GM21526 (cell line): ENCODE data around the gene FRMD6.

Experiments
- ATAC-seq: cut with Tn5 transposase; IDR thresholded peaks from one replicate; pipeline ENCODE4 v1.9.1; 2021; ENCODE audit warnings: moderate library complexity; ENCODE audit not compliant: unreplicated experiment, low FRiP score

Gene FRMD6

GRCh38 chr14:51651388-51652167 lies at the start of gene FRMD6:
Gene FRMD6 (plus strand): TSS chr14:51651910. CDS start chr14:51689837, 37,927 bp downstream.
- ATAC-seq, result peak; percentile 68

GRCh38 chr14:51602310-51602709 lies 49.4 kb upstream of the FRMD6 start:
- no peak for ATAC-seq

- ATAC-seq, result no peak
Observed at GRCh38 chr14:51603495-51603894, 48.2 kb upstream of the FRMD6 start.

GRCh38 chr14:51604073-51604472 lies 47.6 kb upstream of the FRMD6 start:
- ATAC-seq, result no peak

GRCh38 chr14:51605575-51605974 lies 46.1 kb upstream of the FRMD6 start:
- no peak for ATAC-seq

GRCh38 chr14:51607711-51608110 lies 44.0 kb upstream of the FRMD6 start:
- no peak for ATAC-seq

GRCh38 chr14:51609251-51609954 lies 42.3 kb upstream of the FRMD6 start:
- ATAC-seq, result peak; percentile 8

GRCh38 chr14:51609955-51610283 lies 41.8 kb upstream of the FRMD6 start:
- peak; percentile 54 for ATAC-seq

- ATAC-seq, result no peak
Observed at GRCh38 chr14:51610771-51611170, 40.9 kb upstream of the FRMD6 start.

- no peak for ATAC-seq
Observed at GRCh38 chr14:51612449-51612848, 39.3 kb upstream of the FRMD6 start.

GRCh38 chr14:51613416-51613815 lies 38.3 kb upstream of the FRMD6 start:
- no peak for ATAC-seq

GRCh38 chr14:51614707-51615106 lies 37.0 kb upstream of the FRMD6 start:
- ATAC-seq, result no peak

GRCh38 chr14:51616256-51616655 lies 35.5 kb upstream of the FRMD6 start:
- no peak for ATAC-seq

- ATAC-seq, result no peak
Observed at GRCh38 chr14:51616724-51617409, 34.8 kb upstream of the FRMD6 start.

- ATAC-seq, result no peak
Observed at GRCh38 chr14:51619561-51619960, 32.1 kb upstream of the FRMD6 start.

GRCh38 chr14:51620056-51620455 lies 31.7 kb upstream of the FRMD6 start:
- ATAC-seq, result no peak

GRCh38 chr14:51621654-51622053 lies 30.1 kb upstream of the FRMD6 start:
- peak; percentile 48 for ATAC-seq

GRCh38 chr14:51622376-51622775 lies 29.3 kb upstream of the FRMD6 start:
- ATAC-seq, result no peak

GRCh38 chr14:51624955-51625569 lies 26.6 kb upstream of the FRMD6 start:
- no peak for ATAC-seq

GRCh38 chr14:51626185-51626584 lies 25.5 kb upstream of the FRMD6 start:
- ATAC-seq, result no peak

- ATAC-seq, result no peak
Observed at GRCh38 chr14:51626788-51627187, 24.9 kb upstream of the FRMD6 start.
